Loucy (cell line): Measurements from ENCODE around the gene WDR7.

Experiments
- H2AFZ ChIP-seq: fragments of 200-600 bp; sonication (generic); 2 replicates; pipeline ENCODE4 v1.6.0; 2016; ENCODE audit warnings: antibody characterized with exemption, mild to moderate bottlenecking, low read length, moderate library complexity
- H3F3A ChIP-seq: fragments of 200-600 bp; 2 replicates; pipeline ENCODE4 v1.6.0; 2016; ENCODE audit warnings: antibody characterized with exemption, low read depth, mild to moderate bottlenecking
- H3K27me3 ChIP-seq: fragments of 200-600 bp; sonication (generic); 2 replicates; pipeline ENCODE4 v1.6.1; 2014; ENCODE audit warnings: low read length, mild to moderate bottlenecking; ENCODE audit not compliant: insufficient read depth, poor library complexity, severe bottlenecking
- H3K36me3 ChIP-seq: fragments of 200-600 bp; sonication (generic); 2 replicates; pipeline ENCODE4 v1.6.1; 2016; ENCODE audit warnings: low read length; ENCODE audit not compliant: insufficient read depth
- H3K4me1 ChIP-seq: fragments of 200-600 bp; sonication (generic); 2 replicates; pipeline ENCODE4 v1.5.1; 2014; ENCODE audit warnings: low read length, mild to moderate bottlenecking; ENCODE audit not compliant: insufficient read depth, poor library complexity, severe bottlenecking
- H3K4me2 ChIP-seq: fragments of 200-600 bp; sonication (generic); 2 replicates; pipeline ENCODE4 v1.6.0; 2014; ENCODE audit warnings: antibody characterized with exemption, low read length, low read depth, mild to moderate bottlenecking; ENCODE audit not compliant: poor library complexity, severe bottlenecking
- H3K4me3 ChIP-seq: fragments of 200-600 bp; sonication (generic); 2 replicates; pipeline ENCODE4 v1.5.1; 2014; ENCODE audit warnings: low read length, mild to moderate bottlenecking, mixed read lengths; ENCODE audit not compliant: poor library complexity, severe bottlenecking
- H3K79me2 ChIP-seq: fragments of 200-600 bp; sonication (generic); 2 replicates; pipeline ENCODE4 v1.6.1; 2014; ENCODE audit warnings: low read length; ENCODE audit not compliant: insufficient read depth
- H3K9ac ChIP-seq: fragments of 200-600 bp; sonication (generic); 2 replicates; pipeline ENCODE4 v1.6.0; 2014; ENCODE audit warnings: mild to moderate bottlenecking, low read depth, low read length, moderate library complexity; ENCODE audit not compliant: poor library complexity, severe bottlenecking
- H3K9me2 ChIP-seq: fragments of 200-600 bp; sonication (generic); replicated peaks from 2 replicates; pipeline ENCODE4 v1.6.1; 2016; ENCODE audit warnings: low read depth, low read length, mixed read lengths
- H3K9me3 ChIP-seq: fragments of 200-600 bp; sonication (generic); 2 replicates; pipeline ENCODE4 v1.6.1; 2014; ENCODE audit warnings: mild to moderate bottlenecking, antibody characterized with exemption, low read length, low read depth; ENCODE audit not compliant: insufficient read depth
- H4K20me1 ChIP-seq: fragments of 200-600 bp; sonication (generic); 2 replicates; pipeline ENCODE4 v1.6.0; 2014; ENCODE audit warnings: antibody characterized with exemption, low read length, mild to moderate bottlenecking; ENCODE audit not compliant: insufficient read depth, poor library complexity, severe bottlenecking
- CTCF ChIP-seq: fragments of 200-600 bp; sonication (generic); conservative IDR thresholded peaks from 2 replicates; pipeline ENCODE4 v1.5.1; 2014; ENCODE audit warnings: mild to moderate bottlenecking, antibody characterized with exemption, low read length
- EZH2phosphoT487 ChIP-seq: fragments of 200-600 bp; IDR thresholded peaks from 2 replicates; pipeline ENCODE4 v1.6.1; 2018; ENCODE audit warnings: antibody characterized with exemption, mild to moderate bottlenecking, moderate library complexity, borderline replicate concordance

The WDR7 gene

GRCh38 chr18:57022716-57023115 lies 371.6 kb downstream of the WDR7 start:
- Histone ChIP-seq H3K4me2 (no peak overlapping the region), H3K4me3 (no peak overlapping the region), H2AFZ (no peak overlapping the region), H3K9ac (no peak overlapping the region), H3K4me1 (peaks cover 6% of the 10 kb centered on the region), H3K9me3 (no peaks in the 10 kb centered on the region), H3K27me3 (no peaks in the 10 kb centered on the region), H3F3A (no peaks in the 10 kb centered on the region), H3K79me2 (no peaks in the 10 kb centered on the region), H4K20me1 (no peaks in the 10 kb centered on the region), H3K36me3 (no peaks in the 10 kb centered on the region; the same call in 1 of the 2 replicates), H3K9me2 (no peaks in the 10 kb centered on the region)
- no peak for TF ChIP-seq EZH2phosphoT487
- TF ChIP-seq CTCF = no peak

GRCh38 chr18:57023275-57023882 lies 372.2 kb downstream of the WDR7 start:
- H3K27me3 ChIP-seq = no peaks in the 10 kb centered on the region
- H3K4me3 ChIP-seq = no peak overlapping the region
- H3K9me3 ChIP-seq = no peaks in the 10 kb centered on the region
- H3K4me2 ChIP-seq = no peak overlapping the region
- H4K20me1 ChIP-seq = no peaks in the 10 kb centered on the region
- H3K9me2 ChIP-seq = no peaks in the 10 kb centered on the region
- TF ChIP-seq EZH2phosphoT487 (no peak), CTCF (no peak)
- no peaks in the 10 kb centered on the region for H3F3A ChIP-seq
- no peaks in the 10 kb centered on the region for H3K4me1 ChIP-seq
- no peak overlapping the region for H2AFZ ChIP-seq
- no peaks in the 10 kb centered on the region for H3K79me2 ChIP-seq
- H3K36me3 ChIP-seq = no peaks in the 10 kb centered on the region; the same call in 1 of the 2 replicates
- H3K9ac ChIP-seq = no peak overlapping the region

GRCh38 chr18:57025540-57025939 lies 374.4 kb downstream of the WDR7 start:
- Histone ChIP-seq H3K9me3 (no peaks in the 10 kb centered on the region), H3K27me3 (no peaks in the 10 kb centered on the region), H2AFZ (no peak overlapping the region), H4K20me1 (no peaks in the 10 kb centered on the region), H3K4me1 (no peaks in the 10 kb centered on the region), H3K36me3 (no peaks in the 10 kb centered on the region; the same call in 1 of the 2 replicates), H3K9me2 (no peaks in the 10 kb centered on the region), H3K9ac (no peak overlapping the region), H3K4me3 (no peak overlapping the region), H3K4me2 (no peak overlapping the region), H3F3A (no peaks in the 10 kb centered on the region), H3K79me2 (no peaks in the 10 kb centered on the region)
- no peak for TF ChIP-seq CTCF
- TF ChIP-seq EZH2phosphoT487 = no peak
